ENCODE measurements around the gene VPS26A. TPM values are rescaled to one million over a fixed set of nuclear protein-coding genes. Genes with fewer than 3 reads are reported as not detected.

The VPS26A gene
- total RNA-seq, 1 donor from 2014 or later: 31.7 TPM

- intact Hi-C loops (cut with DNase I): no loop called here
- no peak for DNase-seq (ENCODE audit: low spot score)
Observed at GRCh38 chr10:69213591-69214311, 89.8 kb downstream of the VPS26A start.

- DNase-seq (ENCODE audit: low spot score): no peak
Observed at GRCh38 chr10:69214666-69215131, 90.7 kb downstream of the VPS26A start.

GRCh38 chr10:69215405-69216171 lies 91.6 kb downstream of the VPS26A start:
- intact Hi-C loops (cut with DNase I): no loop called here
- DNase-seq (ENCODE audit: low spot score): no peak

More at GRCh38 chr10:69214666-69215131, 90.7 kb downstream of the VPS26A start:
- intact Hi-C loops (cut with DNase I): no loop called here

DNA sequence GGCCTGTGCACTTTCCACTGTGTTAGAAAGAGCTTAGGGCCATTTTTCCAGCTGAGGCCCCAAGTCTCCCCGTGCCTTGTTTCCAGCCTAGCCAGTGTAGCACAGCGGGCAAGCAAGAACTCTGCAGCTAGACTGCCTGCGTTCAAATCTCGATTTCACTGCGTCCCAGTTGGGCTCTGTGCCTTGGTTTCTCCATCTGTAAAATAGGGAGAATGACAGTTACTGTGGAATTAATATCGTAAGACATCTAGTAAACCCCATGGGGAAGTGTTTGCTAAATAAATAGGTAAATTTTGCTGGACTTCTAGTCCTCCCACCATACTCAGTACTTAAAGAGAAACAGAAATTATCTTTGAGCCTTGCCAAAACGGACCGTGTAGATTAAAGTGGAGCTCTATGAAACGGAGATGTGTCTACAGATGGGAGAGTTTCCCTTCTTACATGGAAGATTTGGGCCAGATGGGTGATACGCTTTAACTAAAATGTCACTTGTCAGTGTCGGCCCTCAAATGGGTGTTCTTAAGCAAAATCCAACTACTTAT lies 92.7 kb downstream of the VPS26A start:
- no peak for DNase-seq (ENCODE audit: low spot score)
- intact Hi-C loops (cut with DNase I): no loop called here

GRCh38 chr10:69217119-69217754 lies 93.3 kb downstream of the VPS26A start:
- intact Hi-C loops (cut with DNase I): no loop called here
- DNase-seq (ENCODE audit: low spot score): no peak

GRCh38 chr10:69218831-69219230 lies 94.9 kb downstream of the VPS26A start:
- intact Hi-C loops (cut with DNase I): no loop called here
- no peak for DNase-seq (ENCODE audit: low spot score)

- DNase-seq (ENCODE audit: low spot score): no peak
- intact Hi-C loops (cut with DNase I): no loop called here
Observed at GRCh38 chr10:69220041-69220451, 96.1 kb downstream of the VPS26A start, which contains the start of gene HKDC1. Gene HKDC1 (plus strand): TSS chr10:69220332. CDS start chr10:69220436, 104 bp downstream.

DNA sequence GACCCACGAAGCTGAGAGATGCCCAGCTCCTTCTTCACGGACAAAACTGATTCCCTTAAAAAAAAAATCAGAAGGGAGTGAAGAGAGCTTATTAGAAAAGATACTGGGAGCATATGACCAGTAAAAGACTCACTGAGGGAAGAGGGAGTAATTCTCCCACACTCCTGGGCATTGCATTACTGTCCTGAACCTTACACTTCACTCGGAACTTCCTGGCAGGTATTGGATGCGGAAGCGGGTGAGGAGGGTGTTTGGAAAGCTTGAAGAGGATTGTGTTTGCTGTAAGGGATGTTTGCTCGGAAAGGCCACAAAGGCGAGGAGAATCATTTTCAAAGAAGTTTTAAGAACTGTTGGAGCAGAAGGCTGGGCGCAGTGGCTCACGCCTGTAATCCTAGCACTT lies 96.5 kb downstream of the VPS26A start:
- intact Hi-C loops (cut with DNase I): no loop called here
- DNase-seq (ENCODE audit: low spot score): no peak

Other genes starting within 250 kb of the VPS26A start
- gene DDX50, start 222.9 kb upstream of the VPS26A start, total RNA-seq: 26.7 TPM
- gene DDX21, start 168.0 kb upstream of the VPS26A start, total RNA-seq: 31.0 TPM
- gene KIFBP, start 135.4 kb upstream of the VPS26A start, total RNA-seq: 54.9 TPM
- gene SRGN, start 36.1 kb upstream of the VPS26A start, total RNA-seq: 52.1 TPM
- gene SUPV3L1, start 56.1 kb downstream of the VPS26A start, total RNA-seq: 30.0 TPM
- gene HKDC1, start 96.2 kb downstream of the VPS26A start, total RNA-seq: not detected
- 315 TPM for gene HK1, start 154.3 kb downstream of the VPS26A start, total RNA-seq